Esophagus squamous epithelium (tissue), 5 donors: ENCODE measurements around the gene HK2. TPM values are rescaled to one million over a fixed set of nuclear protein-coding genes. Genes with fewer than 3 reads are reported as not detected.

ENCODE experiments used
- DNase-seq: peaks from one replicate; lab custom pipeline; 2025; lab: John Stamatoyannopoulos, UW
- H3K27ac ChIP-seq, 4 donors: fragments of 200-600 bp; sonication (generic); one replicate each; pipeline ENCODE4 v1.5.1; 2016 to 2019; ENCODE audit warnings: mild to moderate bottlenecking in 1 of 4
- H3K27me3 ChIP-seq, 4 donors: fragments of 200-600 bp; sonication (generic); 1 replicate in 3 of 4; 2 replicates in 1 of 4; pipeline versions ENCODE4 v1.5.1 to v1.6.0; 2017 to 2021; ENCODE audit warnings: antibody characterized with exemption in 1 of 4
- H3K36me3 ChIP-seq, 3 donors: fragments of 200-600 bp; sonication (generic); one replicate each; pipeline ENCODE4 v1.5.1; 2016 to 2019
- H3K4me1 ChIP-seq, 3 donors: fragments of 200-600 bp; sonication (generic); one replicate each; pipeline ENCODE4 v1.5.1; 2017 to 2019
- H3K4me3 ChIP-seq, 4 donors: fragments of 200-600 bp; sonication (generic); 1 replicate in 3 of 4; 2 replicates in 1 of 4; pipeline ENCODE4 v1.5.1; 2016 to 2019; ENCODE audit warnings: mild to moderate bottlenecking in 2 of 4, moderate library complexity in 1 of 4
- H3K9me3 ChIP-seq, 3 donors: fragments of 200-600 bp; sonication (generic); one replicate each; pipeline ENCODE4 v1.5.1; 2016 to 2019
- POLR2A ChIP-seq, 4 donors: fragments of 450-650 bp; IDR thresholded peaks; one replicate each; pipeline ENCODE4 v1.6.1; 2017; ENCODE audit warnings: antibody characterized with exemption in 4 of 4, mild to moderate bottlenecking in 4 of 4, moderate library complexity in 3 of 4
- WGBS, 2 donors: methylation state at CpG; one replicate each; pipeline ENCODE4 v1.1.5; 2018; 5-methylcytosine and 5-hydroxymethylcytosine counted together
- intact Hi-C: fragments of 100-400 bp; cut with DNase I; formaldehyde crosslinking; loops from one replicate; pipeline ENCODE4 v1.15.0; 2022
- total RNA-seq, 4 donors: library from RNA; depleted of rRNA; stranded (reverse); fragments of >200 nt; gene quantifications; one replicate each; pipeline ENCODE4 v1.1.0, GENCODE V29; 2016
- TF ChIP-seq, protein P1 (sequence below), 6 experiments: fragments of 450-650 bp in 4 of 6; fragments of 200-600 bp in 2 of 6; sonication (generic) in 2 of 6; IDR thresholded peaks; one replicate each; pipeline ENCODE4 v1.5.1; 2016 to 2019; ENCODE audit warnings: antibody characterized with exemption in 6 of 6, mild to moderate bottlenecking in 4 of 6, moderate library complexity in 4 of 6
- donor health status: DM: yes; HTN: yes; CAD: no.

Gene HK2
- total RNA-seq, 4 donors from 2014 or later, result 11.2 to 45.4 (median 25.1) TPM

DNA sequence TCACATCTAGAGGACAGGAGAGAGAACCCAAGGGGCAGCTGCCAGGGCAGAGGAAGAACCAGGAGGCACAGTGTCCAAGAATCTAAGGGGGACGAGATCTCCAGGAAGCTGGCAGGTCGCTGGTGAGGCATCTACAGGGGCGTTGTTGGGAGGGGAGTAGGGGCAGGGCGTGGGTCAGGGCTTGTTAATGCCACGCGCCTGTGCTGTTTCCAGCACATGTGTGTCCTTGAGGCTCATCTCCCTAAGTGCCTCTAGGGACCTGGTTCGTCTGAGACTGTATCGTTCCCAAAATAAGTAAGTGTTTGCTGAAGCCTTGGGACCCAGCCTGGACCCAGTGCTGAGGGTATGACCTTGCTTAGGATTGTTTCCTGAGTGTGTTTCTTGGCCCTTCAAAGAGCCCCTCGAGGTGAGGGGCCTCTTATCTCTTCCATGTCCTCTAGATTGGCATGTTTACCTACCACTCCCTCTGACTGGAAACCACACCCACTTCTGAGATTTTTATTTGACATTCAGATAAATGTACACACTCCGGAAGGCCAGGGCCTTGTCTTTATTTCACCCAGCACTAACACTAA lies 22.2 kb downstream of the HK2 start:
- Histone ChIP-seq H3K9me3 (no peaks in the 10 kb centered on the region), H3K36me3 (peaks cover 0 to 34% (median 4%) of the 10 kb centered on the region in 3 donors), H3K4me3 (no peak overlapping the region), H3K4me1 (peaks cover 0 to 9% (median 0%) of the 10 kb centered on the region in 3 donors), H3K27me3 (no peaks in the 10 kb centered on the region), H3K27ac (no peak overlapping the region)
- intact Hi-C loops, result no loop called here
- WGBS, 2 donors, result 74 to 77% methylated on average over 10 of the region's 10 CpGs
- TF ChIP-seq, protein P1, sequence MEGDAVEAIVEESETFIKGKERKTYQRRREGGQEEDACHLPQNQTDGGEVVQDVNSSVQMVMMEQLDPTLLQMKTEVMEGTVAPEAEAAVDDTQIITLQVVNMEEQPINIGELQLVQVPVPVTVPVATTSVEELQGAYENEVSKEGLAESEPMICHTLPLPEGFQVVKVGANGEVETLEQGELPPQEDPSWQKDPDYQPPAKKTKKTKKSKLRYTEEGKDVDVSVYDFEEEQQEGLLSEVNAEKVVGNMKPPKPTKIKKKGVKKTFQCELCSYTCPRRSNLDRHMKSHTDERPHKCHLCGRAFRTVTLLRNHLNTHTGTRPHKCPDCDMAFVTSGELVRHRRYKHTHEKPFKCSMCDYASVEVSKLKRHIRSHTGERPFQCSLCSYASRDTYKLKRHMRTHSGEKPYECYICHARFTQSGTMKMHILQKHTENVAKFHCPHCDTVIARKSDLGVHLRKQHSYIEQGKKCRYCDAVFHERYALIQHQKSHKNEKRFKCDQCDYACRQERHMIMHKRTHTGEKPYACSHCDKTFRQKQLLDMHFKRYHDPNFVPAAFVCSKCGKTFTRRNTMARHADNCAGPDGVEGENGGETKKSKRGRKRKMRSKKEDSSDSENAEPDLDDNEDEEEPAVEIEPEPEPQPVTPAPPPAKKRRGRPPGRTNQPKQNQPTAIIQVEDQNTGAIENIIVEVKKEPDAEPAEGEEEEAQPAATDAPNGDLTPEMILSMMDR (IDR thresholded peaks at IDR 0.05), result no peak
- no peak for TF ChIP-seq POLR2A (IDR thresholded peaks at IDR 0.05)
- DNase-seq, result no peak

DNA sequence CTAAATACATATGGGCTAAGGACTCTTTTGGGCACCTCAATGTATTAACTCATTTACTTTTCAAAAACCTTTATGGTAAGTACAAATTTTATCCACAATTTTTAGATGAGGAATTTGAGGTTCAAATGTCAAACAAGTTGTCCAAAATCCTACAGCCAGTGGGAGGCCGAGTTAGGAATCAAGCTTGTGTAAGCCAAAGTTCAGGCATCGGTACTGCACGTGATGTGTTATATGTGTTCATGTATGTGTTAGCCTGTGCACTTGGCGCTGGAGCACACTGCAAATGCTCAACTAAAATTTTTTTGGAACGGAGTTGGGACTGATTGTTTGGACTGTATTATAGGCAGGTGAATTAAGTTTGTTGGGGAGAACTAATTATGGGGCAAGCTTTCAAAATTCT lies 22.7 kb downstream of the HK2 start:
- DNase-seq, result no peak
- Histone ChIP-seq H3K27ac (no peak overlapping the region), H3K4me3 (no peak overlapping the region), H3K27me3 (no peaks in the 10 kb centered on the region), H3K36me3 (peaks cover 0 to 32% (median 4%) of the 10 kb centered on the region in 3 donors), H3K4me1 (peaks cover 0 to 9% (median 0%) of the 10 kb centered on the region in 3 donors), H3K9me3 (no peaks in the 10 kb centered on the region)
- intact Hi-C loops, result no loop called here
- no peak for TF ChIP-seq POLR2A (IDR thresholded peaks at IDR 0.05)
- TF ChIP-seq, protein P1 (IDR thresholded peaks at IDR 0.05), result no peak
- 96 to 97% methylated on average over 5 of the region's 5 CpGs for WGBS, 2 donors

DNA sequence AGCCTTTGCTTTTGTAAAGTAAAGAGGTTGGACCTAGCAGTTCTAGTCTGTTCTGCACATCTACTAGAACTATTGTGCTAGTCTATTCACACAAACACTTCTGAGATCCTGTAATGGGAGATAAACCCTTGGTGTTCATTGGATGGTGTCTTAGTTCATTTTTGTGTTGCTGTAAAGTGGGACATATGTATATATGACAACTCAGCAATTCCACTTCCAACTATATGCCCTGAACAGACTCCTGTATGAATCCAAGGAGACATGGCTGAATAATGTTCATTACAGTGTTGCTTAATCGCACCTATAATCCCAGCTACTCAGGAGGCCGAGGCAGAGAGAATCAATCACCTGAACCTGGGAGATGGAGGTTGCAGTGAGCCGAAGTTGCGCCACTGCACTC lies 23.3 kb downstream of the HK2 start:
- Histone ChIP-seq H3K27ac (no peak overlapping the region), H3K4me1 (peaks cover 0 to 9% (median 0%) of the 10 kb centered on the region in 3 donors), H3K4me3 (no peak overlapping the region), H3K9me3 (no peaks in the 10 kb centered on the region), H3K27me3 (no peaks in the 10 kb centered on the region), H3K36me3 (peaks cover 0 to 29% (median 4%) of the 10 kb centered on the region in 3 donors)
- DNase-seq, result no peak
- 93% methylated on average over 4 of the region's 4 CpGs for WGBS, 2 donors
- intact Hi-C loops, result no loop called here
- TF ChIP-seq POLR2A (IDR thresholded peaks at IDR 0.05), result no peak
- TF ChIP-seq, protein P1 (IDR thresholded peaks at IDR 0.05), result no peak

DNA sequence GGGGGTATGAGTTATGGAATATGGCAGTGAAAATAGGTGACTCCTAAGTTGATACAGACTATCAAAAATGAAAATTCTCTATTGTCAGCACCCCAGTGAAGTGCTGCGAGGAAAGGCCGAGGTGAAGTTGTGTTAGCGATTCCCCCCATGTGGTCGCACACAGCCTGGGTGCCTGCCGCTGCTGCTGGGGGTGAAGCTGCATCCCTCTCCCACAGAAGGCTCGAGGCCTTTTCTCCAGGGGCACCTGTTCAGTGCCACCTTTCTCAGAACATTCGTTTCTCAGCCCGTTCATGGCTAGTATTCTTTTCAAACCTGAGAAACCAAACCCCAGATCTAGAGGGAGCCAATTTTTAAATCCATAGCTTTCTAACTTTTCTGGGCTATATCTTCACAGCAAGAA lies 23.8 kb downstream of the HK2 start:
- peaks cover 0 to 9% (median 0%) of the 10 kb centered on the region in 3 donors for H3K4me1 ChIP-seq
- no peaks in the 10 kb centered on the region for H3K9me3 ChIP-seq
- H3K27me3 ChIP-seq, result no peaks in the 10 kb centered on the region
- TF ChIP-seq POLR2A (IDR thresholded peaks at IDR 0.05), result no peak
- TF ChIP-seq, protein P1 (IDR thresholded peaks at IDR 0.05), result no peak
- no peak for DNase-seq
- intact Hi-C loops, result no loop called here
- H3K27ac ChIP-seq, result no peak overlapping the region
- WGBS, 2 donors, result 83 to 91% methylated on average over 8 of the region's 8 CpGs
- H3K4me3 ChIP-seq, result no peak overlapping the region
- peaks cover 0 to 29% (median 4%) of the 10 kb centered on the region in 3 donors for H3K36me3 ChIP-seq

DNA sequence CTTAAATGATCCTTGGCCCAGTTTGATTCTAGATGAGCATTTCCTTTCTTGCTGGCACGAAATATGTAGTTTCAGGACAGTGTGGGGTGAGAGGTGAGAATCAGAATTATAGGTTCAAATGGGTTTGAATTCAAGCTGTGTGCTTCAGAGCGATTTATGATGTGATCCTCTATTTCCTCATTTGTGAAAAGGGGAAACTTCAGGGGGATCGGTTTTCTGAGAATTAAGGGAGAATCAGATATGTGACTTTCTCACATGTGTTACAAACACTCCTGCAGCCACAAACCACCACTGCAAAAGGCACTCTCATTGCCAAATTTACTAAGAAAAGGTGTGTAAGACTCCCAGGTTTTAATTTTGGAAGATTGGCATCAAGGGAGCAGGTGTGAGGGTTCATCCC lies 24.4 kb downstream of the HK2 start:
- intact Hi-C loops, result no loop called here
- TF ChIP-seq POLR2A (IDR thresholded peaks at IDR 0.05), result no peak
- TF ChIP-seq, protein P1 (IDR thresholded peaks at IDR 0.05), result no peak
- Histone ChIP-seq H3K27me3 (no peaks in the 10 kb centered on the region), H3K27ac (no peak overlapping the region), H3K36me3 (peaks cover 0 to 29% (median 4%) of the 10 kb centered on the region in 3 donors), H3K9me3 (no peaks in the 10 kb centered on the region), H3K4me3 (no peak overlapping the region), H3K4me1 (peaks cover 0 to 9% (median 0%) of the 10 kb centered on the region in 3 donors)
- DNase-seq, result no peak
- 70 to 80% methylated on average over 3 of the region's 3 CpGs for WGBS, 2 donors
